ENCODE data around the gene VMP1.

DNA sequence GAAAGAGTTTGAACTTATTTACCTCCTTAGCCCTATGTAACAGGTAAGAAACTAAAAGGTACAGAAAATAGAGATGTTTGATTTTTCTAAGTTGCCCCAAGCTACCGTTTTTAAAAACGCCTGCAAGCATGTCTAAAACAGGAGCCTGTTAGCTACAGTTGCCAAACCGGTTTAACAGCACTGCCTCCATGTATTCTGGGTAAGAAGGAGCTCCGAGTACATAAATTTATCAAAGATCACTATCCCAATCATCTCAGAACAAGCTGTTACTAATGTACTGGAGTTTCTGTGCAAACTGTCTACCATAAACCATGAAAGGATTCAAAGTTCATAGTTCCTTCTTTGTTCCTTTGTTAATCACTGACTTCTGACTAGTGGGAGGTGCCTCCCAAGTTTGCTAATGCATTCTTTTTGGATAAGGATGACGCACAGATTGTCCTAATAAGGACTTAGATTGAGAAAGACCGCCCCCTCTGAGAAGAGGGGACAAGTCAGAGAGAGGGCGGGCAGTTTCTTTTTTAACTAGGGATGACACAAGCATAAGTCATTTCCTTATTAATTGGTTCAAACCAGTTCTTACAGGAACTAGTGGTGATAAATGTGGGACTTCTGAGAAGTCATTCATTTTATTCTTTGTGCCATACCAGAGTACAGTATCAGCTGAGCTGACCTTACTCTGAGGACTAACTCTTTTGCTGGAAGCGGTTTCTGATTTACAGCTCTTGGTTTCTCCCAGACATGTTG lies 130.0 kb downstream of the VMP1 start:
- no peak for TF ChIP-seq EZH2 (IDR thresholded peaks at IDR 0.05; ENCODE audit: insufficient read depth, poor library complexity, severe bottlenecking)
- no peak for TF ChIP-seq EZH2phosphoT487 (IDR thresholded peaks at IDR 0.05; ENCODE audit: insufficient read depth, low read depth)
